ENCODE data around the gene FGD5. TPM values are rescaled to one million over a fixed set of nuclear protein-coding genes. Genes with fewer than 3 reads are reported as not detected.

Gene FGD5
- total RNA-seq, 1 donor from 2014 or later = 62.5 TPM

GRCh38 chr3:14906355-14906971 lies 87.7 kb downstream of the FGD5 start:
- peak; percentile 55 for DNase-seq (ENCODE audit: low spot score)

GRCh38 chr3:14907043-14907966 lies 88.5 kb downstream of the FGD5 start:
- no peak for DNase-seq (ENCODE audit: low spot score)

DNA sequence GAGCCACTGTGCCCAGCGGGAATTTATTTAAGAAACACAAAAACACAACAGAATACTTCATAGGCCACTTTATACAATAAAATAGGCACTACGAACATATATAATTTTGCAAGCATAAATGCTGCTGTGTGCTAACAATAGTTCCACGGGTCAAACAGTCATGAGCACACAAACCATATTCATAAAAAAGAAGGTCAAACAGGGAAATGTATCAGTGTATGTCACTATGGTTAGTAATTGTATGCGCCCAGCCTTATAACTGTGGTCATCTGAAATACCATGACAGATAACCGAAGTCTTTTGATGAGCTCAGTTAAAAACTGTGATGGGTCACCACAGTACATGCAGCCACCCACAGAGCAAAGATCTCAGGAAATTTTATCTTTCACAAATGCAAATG lies 90.5 kb downstream of the FGD5 start:
- DNase-seq (ENCODE audit: low spot score) = no peak

DNA sequence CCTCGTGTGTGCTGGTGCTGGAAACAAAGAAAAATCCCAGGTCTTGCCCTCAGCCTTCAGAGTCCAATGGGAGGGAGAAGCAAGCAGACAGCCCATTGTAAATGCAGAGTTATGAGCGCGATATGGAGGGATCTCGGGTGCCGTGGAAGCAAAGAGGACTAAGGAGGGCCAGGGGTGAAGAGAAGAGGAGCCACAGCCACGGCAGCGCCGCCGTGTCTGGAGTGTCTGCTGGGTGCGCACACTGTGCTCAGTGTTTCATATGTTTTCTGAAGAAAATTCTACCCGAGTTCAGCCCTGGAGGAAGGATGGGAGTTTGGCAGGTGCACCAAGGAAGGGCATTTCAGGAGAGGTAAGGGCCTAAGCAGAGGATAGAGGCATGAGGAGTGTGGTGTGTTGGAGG lies 92.9 kb downstream of the FGD5 start:
- DNase-seq (ENCODE audit: low spot score) = no peak

DNA sequence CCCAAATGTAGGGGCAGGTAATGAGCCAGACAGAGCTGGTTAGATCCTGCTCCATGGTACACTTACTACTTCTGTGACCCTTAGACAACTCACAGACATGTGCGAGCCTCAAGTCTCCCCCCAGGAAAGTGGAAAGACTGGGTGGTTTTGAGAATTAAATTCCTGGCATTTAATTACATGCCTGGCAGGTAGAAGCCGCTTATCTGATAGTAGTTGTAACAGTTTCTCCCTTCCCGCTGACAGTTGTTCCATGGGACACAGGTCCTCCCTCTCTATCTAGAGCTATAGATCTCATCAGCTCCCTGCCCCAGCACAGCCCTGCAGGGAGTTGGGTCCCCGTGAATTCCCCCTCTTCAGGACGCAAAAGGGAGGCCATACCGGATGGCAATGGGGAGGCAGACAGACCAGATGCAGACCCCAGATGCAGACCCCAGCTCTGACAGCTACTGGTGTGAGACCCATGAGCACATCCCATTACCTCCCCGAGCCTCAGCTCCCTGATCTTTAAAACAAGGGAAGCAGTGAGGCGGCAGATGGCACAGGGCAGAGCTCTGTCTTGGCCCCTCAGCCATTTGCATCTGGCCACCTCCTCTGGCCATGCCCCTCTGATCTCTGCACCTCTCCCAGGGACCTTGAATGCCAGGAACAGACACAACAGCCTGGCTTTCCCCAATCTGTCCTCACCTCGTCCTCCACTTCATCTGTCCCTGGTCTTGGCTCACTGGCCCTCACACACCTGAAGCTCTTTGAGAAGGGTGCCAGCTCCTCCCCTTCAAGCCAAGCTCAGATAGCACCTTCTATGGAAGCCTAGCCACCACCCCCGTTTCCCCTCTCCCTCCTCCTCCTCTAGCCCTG lies 94.5 kb downstream of the FGD5 start:
- DNase-seq (ENCODE audit: low spot score) = no peak

- DNase-seq (ENCODE audit: low spot score) = no peak
Measured at GRCh38 chr3:14913926-14914778, 95.4 kb downstream of the FGD5 start.

GRCh38 chr3:14914779-14915117 lies 96.0 kb downstream of the FGD5 start:
- DNase-seq (ENCODE audit: low spot score) = no peak

GRCh38 chr3:14915636-14916222 lies 97.0 kb downstream of the FGD5 start:
- DNase-seq (ENCODE audit: low spot score) = no peak

- no peak for DNase-seq (ENCODE audit: low spot score)
Measured at GRCh38 chr3:14918356-14918860, 99.6 kb downstream of the FGD5 start.

- DNase-seq (ENCODE audit: low spot score) = no peak
Measured at GRCh38 chr3:14920536-14920935, 101.8 kb downstream of the FGD5 start.

DNA sequence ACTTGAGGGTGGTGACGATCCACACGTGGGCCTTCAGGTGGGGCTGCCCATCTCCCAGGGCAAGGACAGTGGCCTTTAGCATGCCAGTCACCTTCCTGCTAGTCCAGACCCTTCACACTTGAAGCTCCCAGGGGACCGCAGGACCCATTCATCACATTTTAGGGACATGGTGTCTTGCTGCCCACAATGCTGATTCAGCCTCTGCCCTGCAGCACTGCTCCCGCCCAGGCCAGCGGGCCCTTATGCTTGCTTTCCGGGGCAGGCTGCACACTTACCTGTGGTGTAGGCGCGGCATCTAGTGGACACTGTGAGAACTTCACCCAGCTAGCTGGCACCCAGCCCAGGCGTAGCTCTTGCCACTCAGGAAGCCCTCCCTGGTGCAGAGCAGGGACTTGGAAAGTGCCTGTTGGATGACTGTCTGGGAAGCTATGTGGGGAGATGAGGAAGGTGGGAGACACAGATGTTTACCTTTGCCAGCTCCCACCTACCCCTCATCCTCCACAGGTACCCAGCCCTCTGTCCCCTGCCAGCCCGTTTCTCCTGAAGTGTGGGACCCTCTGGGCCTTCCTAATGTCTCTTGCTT lies 102.4 kb downstream of the FGD5 start:
- DNase-seq (ENCODE audit: low spot score) = peak; percentile 88

DNA sequence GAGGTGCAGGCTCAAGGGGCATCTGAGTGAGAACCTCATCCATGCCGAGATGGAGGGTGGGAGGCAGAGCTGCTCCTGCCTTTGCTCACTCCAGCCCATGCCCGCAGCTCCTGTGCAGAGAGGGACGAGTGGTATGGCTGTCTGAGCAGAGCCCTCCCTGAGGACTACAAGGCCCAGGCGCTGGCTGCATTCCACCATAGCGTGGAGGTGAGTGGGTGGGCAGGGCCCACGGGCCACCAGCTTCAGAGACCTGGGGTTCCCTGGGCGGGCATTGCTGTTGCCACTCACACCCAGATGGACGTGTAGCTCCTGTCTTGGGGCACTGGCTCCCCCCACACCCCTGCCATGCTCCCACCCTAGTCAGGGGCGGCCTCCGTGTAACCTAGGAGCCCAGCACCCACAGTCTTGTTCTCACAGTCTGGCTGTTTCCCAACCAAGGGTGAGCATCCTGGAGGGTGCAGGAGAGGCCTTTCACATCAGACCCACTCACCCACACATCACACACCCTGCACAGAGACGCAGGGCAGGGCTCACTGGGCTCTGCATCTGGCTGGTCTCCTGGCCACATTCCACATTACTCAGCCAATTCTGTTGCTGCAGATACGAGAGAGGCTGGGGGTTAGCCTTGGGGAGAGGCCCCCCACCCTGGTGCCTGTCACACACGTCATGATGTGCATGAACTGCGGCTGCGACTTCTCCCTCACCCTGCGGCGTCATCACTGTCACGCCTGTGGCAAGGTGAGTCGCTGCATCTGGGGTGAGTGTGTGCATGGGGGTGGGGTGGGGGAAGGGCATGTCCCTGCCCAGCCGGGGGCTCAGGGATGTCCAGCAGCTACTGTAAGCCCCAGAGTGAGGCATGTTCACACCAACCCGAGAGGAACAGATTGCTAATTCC lies 103.3 kb downstream of the FGD5 start:
- DNase-seq (ENCODE audit: low spot score) = no peak

GRCh38 chr3:14922863-14923262 lies 104.1 kb downstream of the FGD5 start:
- no peak for DNase-seq (ENCODE audit: low spot score)

GRCh38 chr3:14923476-14923875 lies 104.7 kb downstream of the FGD5 start:
- DNase-seq (ENCODE audit: low spot score) = no peak

DNA sequence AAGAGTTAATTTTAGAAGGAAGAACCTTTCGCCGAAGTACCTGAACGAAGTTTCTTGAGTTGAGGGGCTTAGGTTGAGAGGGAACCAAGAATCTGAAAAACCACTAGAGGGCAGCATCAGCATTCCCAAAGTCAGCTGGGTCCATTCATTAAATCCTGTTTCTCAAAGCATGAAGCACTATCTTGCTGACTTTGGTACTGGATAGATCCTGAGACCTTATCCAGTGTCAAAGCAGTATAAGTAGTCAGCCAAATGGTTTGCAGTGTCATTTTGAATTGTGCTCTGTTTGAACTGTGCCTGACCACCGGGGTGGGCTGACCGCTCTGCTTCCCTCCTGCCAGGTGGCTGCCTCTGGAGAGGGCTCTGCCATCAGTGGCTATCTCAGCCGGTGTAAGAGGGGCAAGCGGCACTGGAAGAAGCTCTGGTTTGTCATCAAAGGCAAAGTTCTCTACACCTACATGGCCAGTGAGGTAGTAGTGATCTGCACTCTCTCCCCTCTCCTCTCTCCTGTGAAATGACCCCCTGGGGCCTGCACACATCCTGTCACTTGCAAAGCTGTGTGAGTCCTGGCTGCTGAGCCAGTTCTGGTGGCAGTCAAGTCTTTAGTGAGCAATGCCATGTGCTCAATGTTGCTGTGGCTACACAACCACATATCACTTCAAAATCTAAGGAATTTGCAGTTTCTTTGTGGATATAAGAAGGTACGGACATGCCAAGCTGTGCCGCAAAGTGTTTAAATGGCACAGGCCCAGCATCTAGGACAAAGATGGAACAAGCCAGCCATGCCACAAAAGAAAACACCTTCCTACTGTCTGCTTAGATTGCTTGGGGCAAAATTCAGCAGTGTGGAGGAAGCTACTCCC lies 107.2 kb downstream of the FGD5 start:
- no peak for DNase-seq (ENCODE audit: low spot score)

GRCh38 chr3:14926592-14926991 lies 107.8 kb downstream of the FGD5 start:
- DNase-seq (ENCODE audit: low spot score) = no peak

GRCh38 chr3:14927308-14927707 lies 108.5 kb downstream of the FGD5 start:
- DNase-seq (ENCODE audit: low spot score) = no peak

DNA sequence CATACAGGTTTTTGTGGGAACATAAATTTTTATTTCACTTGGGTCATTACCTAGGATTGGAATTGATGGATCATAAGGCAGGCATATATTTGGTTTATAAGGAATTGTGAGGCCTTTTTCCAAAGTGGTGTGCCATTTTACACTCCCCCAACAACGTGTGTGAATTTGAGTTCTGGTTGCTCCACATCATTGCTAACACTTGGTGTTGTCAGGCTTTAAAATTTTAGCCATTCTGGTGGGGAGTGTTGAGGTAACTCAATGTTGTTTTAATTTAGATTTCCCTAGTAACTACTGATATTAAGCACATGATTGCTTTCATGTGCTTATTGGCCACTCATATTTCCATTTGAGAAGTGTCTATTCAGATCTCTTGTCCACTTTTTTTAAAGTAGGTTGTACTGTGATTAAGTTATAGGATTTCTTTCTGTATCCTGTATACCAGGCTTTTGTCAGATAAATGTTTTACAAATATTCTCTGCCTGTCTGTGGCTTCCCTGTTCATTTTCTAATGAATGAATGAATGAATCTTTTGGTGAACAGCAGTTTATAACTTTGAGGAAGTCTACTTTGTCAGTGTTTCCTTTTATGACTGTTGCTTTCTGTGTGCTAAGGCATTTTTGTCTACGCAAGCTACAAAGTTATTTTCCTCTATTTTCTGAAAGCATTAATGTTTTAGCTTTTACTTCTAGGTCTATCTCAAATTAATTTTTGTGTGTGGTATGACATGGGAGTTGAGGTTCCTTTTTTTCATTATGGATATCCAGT lies 110.7 kb downstream of the FGD5 start:
- DNase-seq (ENCODE audit: low spot score) = no peak

All from mucosa of gallbladder (tissue), 1 donor.